ENCODE results near the gene RPTOR. TPM values are rescaled to one million over a fixed set of nuclear protein-coding genes. Genes with fewer than 3 reads are reported as not detected.
A peak's percentile ranks its signal among the peaks of the same experiment; 100 is the strongest.

The RPTOR gene
- total RNA-seq, 4 donors from 2014 or later: 47.6 to 56.9 (median 55.4) TPM

DNA sequence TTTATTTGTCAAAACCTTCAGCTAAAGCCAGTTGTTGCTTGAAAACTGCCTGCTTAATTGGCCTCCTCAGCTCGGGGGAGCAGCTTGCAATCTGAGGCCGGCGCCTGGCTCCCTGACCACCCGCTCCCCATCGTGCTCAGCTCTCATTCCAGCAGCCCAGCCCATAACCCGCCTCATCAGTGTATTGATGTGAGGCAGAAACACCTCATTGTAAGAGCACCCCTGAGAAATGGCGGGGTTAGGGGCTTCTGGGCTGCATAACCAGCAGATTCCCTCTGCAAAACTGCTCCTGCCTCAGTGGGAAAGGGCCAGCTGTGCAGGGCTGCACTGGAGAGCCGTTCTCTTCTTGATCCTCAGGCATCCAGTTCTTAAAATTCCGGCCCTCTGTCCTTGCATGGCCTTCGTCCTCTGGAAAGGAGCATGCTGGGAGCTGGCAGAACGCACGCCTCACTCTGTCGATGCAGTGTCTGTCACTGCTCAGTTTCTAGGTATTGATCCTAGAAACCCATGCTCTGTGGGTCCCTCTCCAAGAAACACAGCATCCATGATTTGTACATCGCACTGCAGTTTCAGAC, 333.2 kb downstream of the RPTOR start:
- no peaks in the 10 kb centered on the region for H3K27me3 ChIP-seq
- TF ChIP-seq, protein P1, sequence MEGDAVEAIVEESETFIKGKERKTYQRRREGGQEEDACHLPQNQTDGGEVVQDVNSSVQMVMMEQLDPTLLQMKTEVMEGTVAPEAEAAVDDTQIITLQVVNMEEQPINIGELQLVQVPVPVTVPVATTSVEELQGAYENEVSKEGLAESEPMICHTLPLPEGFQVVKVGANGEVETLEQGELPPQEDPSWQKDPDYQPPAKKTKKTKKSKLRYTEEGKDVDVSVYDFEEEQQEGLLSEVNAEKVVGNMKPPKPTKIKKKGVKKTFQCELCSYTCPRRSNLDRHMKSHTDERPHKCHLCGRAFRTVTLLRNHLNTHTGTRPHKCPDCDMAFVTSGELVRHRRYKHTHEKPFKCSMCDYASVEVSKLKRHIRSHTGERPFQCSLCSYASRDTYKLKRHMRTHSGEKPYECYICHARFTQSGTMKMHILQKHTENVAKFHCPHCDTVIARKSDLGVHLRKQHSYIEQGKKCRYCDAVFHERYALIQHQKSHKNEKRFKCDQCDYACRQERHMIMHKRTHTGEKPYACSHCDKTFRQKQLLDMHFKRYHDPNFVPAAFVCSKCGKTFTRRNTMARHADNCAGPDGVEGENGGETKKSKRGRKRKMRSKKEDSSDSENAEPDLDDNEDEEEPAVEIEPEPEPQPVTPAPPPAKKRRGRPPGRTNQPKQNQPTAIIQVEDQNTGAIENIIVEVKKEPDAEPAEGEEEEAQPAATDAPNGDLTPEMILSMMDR (IDR thresholded peaks at IDR 0.05 in 4 of 5, conservative IDR thresholded peaks at IDR 0.05 in 1 of 5): no peak
- TF ChIP-seq POLR2A (IDR thresholded peaks at IDR 0.05): no peak
- peaks cover 0 to 19% of the 10 kb centered on the region in 2 donors for H3K36me3 ChIP-seq
- H3K4me3 ChIP-seq: no peak overlapping the region
- H3K9me3 ChIP-seq: no peaks in the 10 kb centered on the region
- intact Hi-C loops (cut with DNase I; ENCODE audit: low total_unique reads): no loop called here
- DNase-seq (peak in 1 of 2 donors; percentile 12), ATAC-seq (no peak)
- H3K4me1 ChIP-seq: peaks cover 18 to 25% of the 10 kb centered on the region in 2 donors
- no peak overlapping the region for H3K27ac ChIP-seq
- in situ Hi-C loops (cut with MboI; ENCODE audit: low sequenced_read_pairs in 4 of 4): no loop called here

DNA sequence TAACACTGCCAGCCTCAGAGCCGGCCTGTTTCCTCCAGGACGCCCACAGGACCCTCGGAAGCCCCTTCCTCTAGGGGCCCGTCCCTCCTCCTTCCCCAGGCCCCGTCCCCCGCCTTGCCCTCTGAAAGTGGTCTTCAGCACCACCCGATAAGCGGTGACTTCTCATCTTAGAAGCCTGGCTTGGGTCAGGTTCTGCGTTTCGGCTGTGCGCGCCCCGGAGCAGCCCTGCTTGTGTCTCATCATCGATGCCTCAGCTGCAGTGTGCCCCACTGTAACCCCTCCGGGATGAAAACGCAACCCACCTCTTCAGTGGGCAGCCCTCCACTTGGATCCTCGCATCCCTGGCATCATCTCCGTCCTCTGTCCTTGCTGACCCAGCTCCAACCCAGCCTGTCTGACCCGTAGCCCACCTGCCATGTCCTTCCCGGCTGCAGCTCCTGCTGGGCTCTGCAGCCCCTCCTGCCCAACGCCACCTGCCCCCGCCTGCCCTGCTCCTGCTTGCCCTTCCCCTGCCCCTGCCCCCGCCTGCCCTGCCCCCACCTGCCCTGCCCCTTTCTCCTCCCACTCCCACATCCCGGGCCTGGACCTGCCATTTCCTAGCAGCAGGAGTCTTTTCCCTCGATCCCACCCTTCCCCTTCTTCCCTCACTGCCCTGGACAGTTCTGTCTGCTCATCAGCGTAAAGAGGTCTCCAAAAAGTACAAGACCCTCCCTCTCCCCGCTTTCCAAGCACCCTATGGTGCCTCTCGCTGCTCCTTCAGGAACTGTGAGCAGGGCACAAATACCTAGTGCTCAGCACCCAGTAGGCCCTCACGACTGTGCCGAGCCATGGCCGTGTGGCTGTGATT, 334.5 kb downstream of the RPTOR start:
- Histone ChIP-seq H3K36me3 (peaks cover 0 to 32% of the 10 kb centered on the region in 2 donors), H3K27me3 (no peaks in the 10 kb centered on the region), H3K4me3 (no peak overlapping the region), H3K9me3 (no peaks in the 10 kb centered on the region), H3K27ac (no peak overlapping the region), H3K4me1 (peaks cover 5 to 15% of the 10 kb centered on the region in 2 donors)
- intact Hi-C loops (cut with DNase I; ENCODE audit: low total_unique reads) (no loop called here), in situ Hi-C loops (cut with MboI; ENCODE audit: low sequenced_read_pairs in 4 of 4) (no loop called here)
- DNase-seq: peak in 1 of 2 donors; percentile 7
- ATAC-seq: no peak
- no peak for TF ChIP-seq POLR2A (IDR thresholded peaks at IDR 0.05)
- TF ChIP-seq, protein P1 (IDR thresholded peaks at IDR 0.05 in 4 of 5, conservative IDR thresholded peaks at IDR 0.05 in 1 of 5): no peak

DNA sequence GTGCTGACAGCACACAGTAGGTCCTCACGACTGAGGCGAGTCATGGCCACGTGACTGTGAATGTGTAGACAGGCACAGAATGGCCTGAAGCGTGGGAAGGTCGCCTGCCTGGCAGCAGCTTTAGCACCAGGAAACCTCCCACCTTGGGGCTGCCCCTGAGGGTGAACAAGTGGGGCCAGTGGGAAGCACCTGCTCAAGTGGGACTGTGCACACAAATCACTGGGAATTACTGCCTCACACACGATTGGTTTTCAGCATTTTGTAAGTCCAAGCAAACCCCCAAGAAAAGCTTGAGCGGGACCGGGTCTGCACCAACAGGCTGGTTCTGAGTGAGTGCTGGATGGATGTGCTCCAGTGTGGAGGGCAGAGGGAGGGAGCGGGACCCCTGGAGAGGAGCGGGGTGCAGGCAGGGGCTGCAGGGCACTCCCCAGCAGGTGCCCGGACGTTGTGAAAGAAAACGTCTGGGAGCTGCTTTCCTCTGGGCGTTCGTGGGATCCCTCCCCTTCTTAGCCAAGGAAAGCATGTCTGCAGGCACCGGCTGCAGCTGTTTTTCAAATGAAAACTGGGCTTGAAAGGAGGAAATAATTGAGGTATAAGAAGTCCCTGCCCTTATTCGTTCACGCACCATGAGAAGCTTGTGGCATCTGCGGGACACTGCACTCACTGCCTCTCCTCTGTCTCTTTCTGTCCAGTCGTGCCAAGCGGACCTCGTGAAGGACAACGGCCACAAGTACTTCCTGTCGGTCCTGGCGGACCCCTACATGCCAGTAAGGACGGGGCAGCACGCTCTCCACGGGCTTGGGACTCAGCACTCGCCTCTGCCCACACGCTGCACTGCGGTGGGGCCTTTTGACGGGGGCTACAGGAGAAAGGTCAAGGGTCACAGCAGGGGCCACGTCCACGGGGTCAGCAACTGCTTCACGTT, 335.3 kb downstream of the RPTOR start:
- no peaks in the 10 kb centered on the region for H3K27me3 ChIP-seq
- peak in 1 of 2 donors; percentile 9 for ATAC-seq
- H3K27ac ChIP-seq: no peak overlapping the region
- no peak overlapping the region for H3K4me3 ChIP-seq
- peak in 1 of 2 donors; percentile 11 for DNase-seq
- no peaks in the 10 kb centered on the region for H3K9me3 ChIP-seq
- intact Hi-C loops (cut with DNase I; ENCODE audit: low total_unique reads) (no loop called here), in situ Hi-C loops (cut with MboI; ENCODE audit: low sequenced_read_pairs in 4 of 4) (no loop called here)
- TF ChIP-seq POLR2A (IDR thresholded peaks at IDR 0.05): no peak
- TF ChIP-seq, protein P1 (IDR thresholded peaks at IDR 0.05 in 4 of 5, conservative IDR thresholded peaks at IDR 0.05 in 1 of 5): no peak
- peaks cover 0 to 41% of the 10 kb centered on the region in 2 donors for H3K36me3 ChIP-seq
- H3K4me1 ChIP-seq: peaks cover 4 to 11% of the 10 kb centered on the region in 2 donors

DNA sequence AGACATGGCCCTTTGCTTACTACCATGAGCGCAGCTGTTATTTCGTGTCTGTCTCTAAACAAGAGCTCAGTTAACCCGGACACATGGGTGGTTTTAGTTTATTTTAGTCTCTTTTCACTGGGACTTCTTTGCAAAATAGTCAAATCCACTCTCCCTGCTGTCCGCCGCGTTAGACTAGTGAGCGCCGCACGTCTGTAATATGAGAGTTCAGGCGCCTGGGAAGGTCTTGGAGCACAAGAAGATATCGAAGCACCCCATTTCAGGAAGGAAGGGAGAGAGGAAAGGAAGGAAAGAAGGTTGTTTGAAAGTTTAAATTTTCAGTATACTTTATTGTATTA, 336.0 kb downstream of the RPTOR start:
- in situ Hi-C loops (cut with MboI; ENCODE audit: low sequenced_read_pairs in 4 of 4): no loop called here
- Histone ChIP-seq H3K9me3 (no peaks in the 10 kb centered on the region), H3K27ac (no peak overlapping the region), H3K4me3 (no peak overlapping the region), H3K4me1 (peaks cover 4 to 11% of the 10 kb centered on the region in 2 donors), H3K36me3 (peaks cover 0 to 47% of the 10 kb centered on the region in 2 donors), H3K27me3 (no peaks in the 10 kb centered on the region)
- ATAC-seq: peak in 1 of 2 donors; percentile 25
- TF ChIP-seq POLR2A (IDR thresholded peaks at IDR 0.05): no peak
- TF ChIP-seq, protein P1 (IDR thresholded peaks at IDR 0.05 in 4 of 5, conservative IDR thresholded peaks at IDR 0.05 in 1 of 5): no peak
- intact Hi-C loops (cut with DNase I; ENCODE audit: low total_unique reads): no loop called here
- peak in 1 of 2 donors; percentile 1 for DNase-seq

All from gastrocnemius medialis (tissue), 4 donors.